GM18526 (cell line): ENCODE results near the gene PLXNB2.

Experiments
- POLR2A ChIP-seq: IDR thresholded peaks from 3 replicates; pipeline ENCODE4 v1.6.1; 2011; ENCODE audit not compliant: insufficient read length; ENCODE audit errors: extremely low read depth

PLXNB2 gene

GRCh38 chr22:50282361-50283155 is 24.9 kb downstream of the PLXNB2 start:
- TF ChIP-seq POLR2A: no peak

- no peak for TF ChIP-seq POLR2A
These were observed 25.5 kb downstream of the PLXNB2 start for GRCh38 chr22:50281957-50282356.

GRCh38 chr22:50281384-50281760 is 26.1 kb downstream of the PLXNB2 start:
- TF ChIP-seq POLR2A: no peak

- no peak for TF ChIP-seq POLR2A
These were observed 26.6 kb downstream of the PLXNB2 start for GRCh38 chr22:50280708-50281383.

GRCh38 chr22:50280022-50280707 is 27.3 kb downstream of the PLXNB2 start:
- TF ChIP-seq POLR2A: no peak

- TF ChIP-seq POLR2A: no peak
These were observed 28.4 kb downstream of the PLXNB2 start for GRCh38 chr22:50278956-50279619.

- TF ChIP-seq POLR2A: no peak
These were observed 29.0 kb downstream of the PLXNB2 start for GRCh38 chr22:50278461-50278860.

GRCh38 chr22:50277761-50278160 is 29.7 kb downstream of the PLXNB2 start:
- TF ChIP-seq POLR2A: no peak

GRCh38 chr22:50276143-50276542 is 31.3 kb downstream of the PLXNB2 start:
- no peak for TF ChIP-seq POLR2A

- no peak for TF ChIP-seq POLR2A
These were observed 32.0 kb downstream of the PLXNB2 start for GRCh38 chr22:50275181-50276055.

- no peak for TF ChIP-seq POLR2A
These were observed 32.7 kb downstream of the PLXNB2 start for GRCh38 chr22:50274771-50275170.

GRCh38 chr22:50274311-50274710 is 33.1 kb downstream of the PLXNB2 start:
- TF ChIP-seq POLR2A: no peak

- TF ChIP-seq POLR2A: no peak
These were observed 35.2 kb downstream of the PLXNB2 start for GRCh38 chr22:50272044-50272802.

GRCh38 chr22:50271519-50271970 is 35.9 kb downstream of the PLXNB2 start:
- TF ChIP-seq POLR2A: no peak
